ENCODE data around the gene ATF7IP2. TPM values are rescaled to one million over a fixed set of nuclear protein-coding genes. Genes with fewer than 3 reads are reported as not detected.

The ATF7IP2 gene
- total RNA-seq, 1 donor from 2014 or later: 4.8 TPM

- H3K4me3 Mint-ChIP-seq (ENCODE audit: unreplicated experiment): peak overlapping the region; percentile 83
- H3K36me3 Mint-ChIP-seq (ENCODE audit: low read depth): peaks cover 3% of the 10 kb centered on the region
- no peaks in the 10 kb centered on the region for H3K27me3 Mint-ChIP-seq (ENCODE audit: low read depth)
- DNase-seq (ENCODE audit: low spot score): no peak
- no peak for TF ChIP-seq CTCF (IDR thresholded peaks at IDR 0.05)
- H3K9me3 Mint-ChIP-seq (ENCODE audit: low read depth): peaks cover 2% of the 10 kb centered on the region
- H3K27ac Mint-ChIP-seq (ENCODE audit: unreplicated experiment): no peak overlapping the region
- H3K4me1 Mint-ChIP-seq (ENCODE audit: low read depth): peaks cover 15% of the 10 kb centered on the region
These were observed 1.3 kb downstream of the ATF7IP2 start for GRCh38 chr16:10387188-10387617.

GRCh38 chr16:10388988-10389387, 3.1 kb downstream of the ATF7IP2 start:
- H3K27ac Mint-ChIP-seq (ENCODE audit: unreplicated experiment): no peak overlapping the region
- TF ChIP-seq CTCF (IDR thresholded peaks at IDR 0.05): no peak
- peaks cover 3% of the 10 kb centered on the region for H3K36me3 Mint-ChIP-seq (ENCODE audit: low read depth)
- H3K9me3 Mint-ChIP-seq (ENCODE audit: low read depth): peaks cover 2% of the 10 kb centered on the region
- H3K4me1 Mint-ChIP-seq (ENCODE audit: low read depth): peaks cover 15% of the 10 kb centered on the region
- no peak overlapping the region for H3K4me3 Mint-ChIP-seq (ENCODE audit: unreplicated experiment)
- no peaks in the 10 kb centered on the region for H3K27me3 Mint-ChIP-seq (ENCODE audit: low read depth)
- DNase-seq (ENCODE audit: low spot score): no peak

DNA sequence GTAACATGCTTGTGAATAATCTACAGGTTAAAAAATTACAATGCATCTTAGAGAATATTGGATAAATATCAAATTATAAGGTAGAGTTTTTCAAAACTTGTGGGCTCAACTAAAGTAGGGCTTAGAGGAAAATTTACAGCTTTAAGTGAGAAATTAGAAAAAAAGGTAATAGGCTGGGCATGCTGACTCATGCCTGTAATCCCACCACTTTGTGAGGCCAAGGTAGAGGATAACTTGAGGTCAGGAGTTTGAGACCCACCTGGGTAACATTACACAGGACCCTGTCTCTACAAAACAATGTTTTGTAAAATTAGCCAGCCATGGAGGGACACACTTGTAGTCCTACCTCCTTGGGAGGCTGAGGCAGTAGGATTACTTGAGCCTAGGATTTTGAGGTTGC, 4.5 kb downstream of the ATF7IP2 start:
- Mint-ChIP-seq H3K27me3 (ENCODE audit: low read depth) (no peaks in the 10 kb centered on the region), H3K27ac (ENCODE audit: unreplicated experiment) (no peak overlapping the region), H3K4me3 (ENCODE audit: unreplicated experiment) (no peak overlapping the region), H3K9me3 (ENCODE audit: low read depth) (peaks cover 2% of the 10 kb centered on the region), H3K36me3 (ENCODE audit: low read depth) (peaks cover 3% of the 10 kb centered on the region), H3K4me1 (ENCODE audit: low read depth) (peaks cover 15% of the 10 kb centered on the region)
- no peak for DNase-seq (ENCODE audit: low spot score)
- TF ChIP-seq CTCF (IDR thresholded peaks at IDR 0.05): no peak

- H3K9me3 Mint-ChIP-seq (ENCODE audit: low read depth): no peaks in the 10 kb centered on the region
- TF ChIP-seq CTCF (IDR thresholded peaks at IDR 0.05): no peak
- peaks cover 12% of the 10 kb centered on the region for H3K4me1 Mint-ChIP-seq (ENCODE audit: low read depth)
- peaks cover 3% of the 10 kb centered on the region for H3K36me3 Mint-ChIP-seq (ENCODE audit: low read depth)
- no peak for DNase-seq (ENCODE audit: low spot score)
- no peak overlapping the region for H3K4me3 Mint-ChIP-seq (ENCODE audit: unreplicated experiment)
- H3K27ac Mint-ChIP-seq (ENCODE audit: unreplicated experiment): no peak overlapping the region
- H3K27me3 Mint-ChIP-seq (ENCODE audit: low read depth): no peaks in the 10 kb centered on the region
These were observed 5.0 kb downstream of the ATF7IP2 start for GRCh38 chr16:10390867-10391266.

DNA sequence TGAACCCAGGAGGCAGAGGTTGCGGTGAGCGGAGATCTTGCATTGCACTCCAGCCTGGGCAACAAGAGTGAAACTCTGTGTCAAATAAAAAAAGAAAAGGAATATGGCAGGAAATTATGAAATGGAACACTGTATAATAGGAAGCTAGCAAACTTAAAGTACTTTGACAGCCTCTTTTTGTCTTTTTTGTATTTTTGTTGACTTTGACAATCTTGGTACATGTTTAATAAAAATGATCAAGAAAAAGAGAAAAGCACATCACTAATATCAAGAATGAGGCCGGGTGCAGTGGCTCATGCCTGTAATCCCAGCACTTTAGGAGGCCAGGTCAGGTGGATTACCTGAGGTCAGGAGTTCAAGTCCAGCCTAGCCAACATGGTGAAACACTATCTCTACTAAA, 5.5 kb downstream of the ATF7IP2 start:
- DNase-seq (ENCODE audit: low spot score): no peak
- Mint-ChIP-seq H3K9me3 (ENCODE audit: low read depth) (no peaks in the 10 kb centered on the region), H3K27ac (ENCODE audit: unreplicated experiment) (no peak overlapping the region), H3K4me3 (ENCODE audit: unreplicated experiment) (no peak overlapping the region), H3K4me1 (ENCODE audit: low read depth) (peaks cover 12% of the 10 kb centered on the region), H3K27me3 (ENCODE audit: low read depth) (no peaks in the 10 kb centered on the region), H3K36me3 (ENCODE audit: low read depth) (peaks cover 3% of the 10 kb centered on the region)
- TF ChIP-seq CTCF (IDR thresholded peaks at IDR 0.05): no peak
